ENCODE results near the gene FGF22.

FGF22 gene

GRCh38 chr19:676339-677105 lies 36.8 kb downstream of the FGF22 start, which contains the start of gene FSTL3:
FSTL3 (plus strand) TSS chr19:676392; CDS start chr19:676424, 32 bp downstream.
- Mint-ChIP-seq H3K27me3 (peaks cover 12% of the 10 kb centered on the region), H3K36me3 (peaks cover 3% of the 10 kb centered on the region), H3K4me3 (no peak within 1 kb of the TSS), H3K4me1 (peaks cover 8% of the 10 kb centered on the region), H3K9me3 (no peaks in the 10 kb centered on the region), H3K27ac (no peak within 1 kb of the TSS)
- ATAC-seq (ENCODE audit: low read depth) (no peak), DNase-seq (ENCODE audit: low spot score in 2 of 2) (no peak)

- ATAC-seq (ENCODE audit: low read depth) (no peak), DNase-seq (ENCODE audit: low spot score in 2 of 2) (no peak)
- H3K9me3 Mint-ChIP-seq: no peaks in the 10 kb centered on the region
- peaks cover 12% of the 10 kb centered on the region for H3K27me3 Mint-ChIP-seq
- H3K4me3 Mint-ChIP-seq: no peak overlapping the region
- H3K4me1 Mint-ChIP-seq: peaks cover 8% of the 10 kb centered on the region
- peaks cover 3% of the 10 kb centered on the region for H3K36me3 Mint-ChIP-seq
- no peak overlapping the region for H3K27ac Mint-ChIP-seq
These were observed 37.5 kb downstream of the FGF22 start for GRCh38 chr19:677201-677600.

- H3K4me3 Mint-ChIP-seq: peak overlapping the region; percentile 24
These were observed 38.1 kb downstream of the FGF22 start for GRCh38 chr19:677601-678436.

DNA sequence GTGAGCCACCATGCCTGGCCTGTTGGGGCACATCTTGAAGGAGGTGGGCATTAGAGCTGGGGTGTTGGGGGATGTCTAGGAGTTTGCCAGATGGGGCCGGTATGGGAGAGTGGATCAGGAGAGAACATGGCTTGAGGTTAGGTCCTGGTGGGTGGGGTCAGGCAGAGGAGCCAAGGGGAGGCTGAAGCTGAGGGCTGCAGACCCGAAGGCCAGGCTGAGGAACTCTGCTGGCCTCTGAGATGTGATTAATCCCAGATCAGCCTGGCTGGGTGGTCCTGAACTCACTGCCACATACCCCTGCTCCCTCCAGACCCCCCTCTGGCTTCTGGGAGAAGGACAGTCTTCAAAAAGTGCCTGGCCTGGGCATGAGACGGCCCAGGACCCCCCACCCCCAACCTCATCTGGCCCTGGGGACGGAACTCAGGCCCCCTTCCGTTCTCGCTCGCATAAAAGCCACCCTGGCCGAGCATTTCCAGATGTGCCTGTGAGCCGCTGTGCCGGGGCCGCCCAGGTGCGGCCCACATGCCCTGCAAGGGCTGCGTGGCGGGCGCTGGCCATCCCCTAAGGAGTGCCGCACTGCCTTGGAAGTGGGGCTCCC lies 39.2 kb downstream of the FGF22 start:
- Mint-ChIP-seq H3K27me3 (peaks cover 6% of the 10 kb centered on the region), H3K27ac (no peak overlapping the region), H3K4me3 (peak overlapping the region; percentile 66), H3K4me1 (peaks cover 8% of the 10 kb centered on the region), H3K36me3 (peaks cover under 1% of the 10 kb centered on the region), H3K9me3 (no peaks in the 10 kb centered on the region)
- DNase-seq (ENCODE audit: low spot score in 2 of 2) (no peak), ATAC-seq (ENCODE audit: low read depth) (no peak)

More at GRCh38 chr19:677601-678436, 38.1 kb downstream of the FGF22 start:
- ATAC-seq (ENCODE audit: low read depth) (no peak), DNase-seq (ENCODE audit: low spot score in 2 of 2) (no peak)
- H3K27me3 Mint-ChIP-seq: peaks cover 12% of the 10 kb centered on the region
- H3K4me1 Mint-ChIP-seq: peaks cover 8% of the 10 kb centered on the region
- H3K9me3 Mint-ChIP-seq: no peaks in the 10 kb centered on the region
- no peak overlapping the region for H3K27ac Mint-ChIP-seq
- H3K36me3 Mint-ChIP-seq: peaks cover 3% of the 10 kb centered on the region

GRCh38 chr19:679418-680286 lies 40.0 kb downstream of the FGF22 start:
- ATAC-seq (ENCODE audit: low read depth) (no peak), DNase-seq (ENCODE audit: low spot score in 2 of 2) (no peak)
- Mint-ChIP-seq H3K9me3 (no peaks in the 10 kb centered on the region), H3K27me3 (peaks cover 5% of the 10 kb centered on the region), H3K36me3 (no peaks in the 10 kb centered on the region), H3K4me3 (peak overlapping the region; percentile 66), H3K27ac (no peak overlapping the region), H3K4me1 (peaks cover 8% of the 10 kb centered on the region)

DNA sequence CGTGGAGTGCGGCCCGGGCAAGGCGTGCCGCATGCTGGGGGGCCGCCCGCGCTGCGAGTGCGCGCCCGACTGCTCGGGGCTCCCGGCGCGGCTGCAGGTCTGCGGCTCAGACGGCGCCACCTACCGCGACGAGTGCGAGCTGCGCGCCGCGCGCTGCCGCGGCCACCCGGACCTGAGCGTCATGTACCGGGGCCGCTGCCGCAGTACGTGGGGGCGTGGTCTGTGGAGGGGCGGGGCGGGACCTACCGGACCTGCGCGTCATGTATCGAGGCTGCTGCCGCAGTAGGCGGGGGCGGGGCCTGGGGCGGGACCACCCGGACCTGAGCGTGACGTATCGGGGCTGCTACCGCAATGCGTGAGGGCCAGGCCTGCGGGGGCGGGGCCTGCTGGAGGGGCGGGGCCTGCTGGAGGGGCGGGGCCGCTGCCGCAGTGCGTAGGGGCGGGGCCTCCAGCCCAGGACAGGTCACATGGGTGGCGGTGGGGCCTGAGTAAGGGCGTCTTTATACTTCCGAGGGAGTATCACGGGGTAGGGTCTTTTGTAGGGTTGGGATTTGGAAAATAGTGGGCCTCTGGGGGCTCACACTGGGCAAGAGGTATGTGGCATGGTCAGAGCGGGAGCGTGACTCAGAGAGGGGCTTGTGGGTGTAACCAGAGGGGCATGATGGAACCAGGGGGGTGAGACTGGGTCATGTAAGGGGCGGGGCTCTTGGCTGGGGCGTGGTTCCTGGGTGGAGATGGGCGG lies 40.8 kb downstream of the FGF22 start:
- H3K4me3 Mint-ChIP-seq: peak overlapping the region; percentile 91
- no peaks in the 10 kb centered on the region for H3K36me3 Mint-ChIP-seq
- H3K9me3 Mint-ChIP-seq: no peaks in the 10 kb centered on the region
- peak; percentile 75 for ATAC-seq (ENCODE audit: low read depth)
- peaks cover 5% of the 10 kb centered on the region for H3K4me1 Mint-ChIP-seq
- peak overlapping the region; percentile 94 for H3K27ac Mint-ChIP-seq
- peaks cover 3% of the 10 kb centered on the region for H3K27me3 Mint-ChIP-seq
- peak; percentile 94 to 96 for DNase-seq (ENCODE audit: low spot score in 2 of 2)

DNA sequence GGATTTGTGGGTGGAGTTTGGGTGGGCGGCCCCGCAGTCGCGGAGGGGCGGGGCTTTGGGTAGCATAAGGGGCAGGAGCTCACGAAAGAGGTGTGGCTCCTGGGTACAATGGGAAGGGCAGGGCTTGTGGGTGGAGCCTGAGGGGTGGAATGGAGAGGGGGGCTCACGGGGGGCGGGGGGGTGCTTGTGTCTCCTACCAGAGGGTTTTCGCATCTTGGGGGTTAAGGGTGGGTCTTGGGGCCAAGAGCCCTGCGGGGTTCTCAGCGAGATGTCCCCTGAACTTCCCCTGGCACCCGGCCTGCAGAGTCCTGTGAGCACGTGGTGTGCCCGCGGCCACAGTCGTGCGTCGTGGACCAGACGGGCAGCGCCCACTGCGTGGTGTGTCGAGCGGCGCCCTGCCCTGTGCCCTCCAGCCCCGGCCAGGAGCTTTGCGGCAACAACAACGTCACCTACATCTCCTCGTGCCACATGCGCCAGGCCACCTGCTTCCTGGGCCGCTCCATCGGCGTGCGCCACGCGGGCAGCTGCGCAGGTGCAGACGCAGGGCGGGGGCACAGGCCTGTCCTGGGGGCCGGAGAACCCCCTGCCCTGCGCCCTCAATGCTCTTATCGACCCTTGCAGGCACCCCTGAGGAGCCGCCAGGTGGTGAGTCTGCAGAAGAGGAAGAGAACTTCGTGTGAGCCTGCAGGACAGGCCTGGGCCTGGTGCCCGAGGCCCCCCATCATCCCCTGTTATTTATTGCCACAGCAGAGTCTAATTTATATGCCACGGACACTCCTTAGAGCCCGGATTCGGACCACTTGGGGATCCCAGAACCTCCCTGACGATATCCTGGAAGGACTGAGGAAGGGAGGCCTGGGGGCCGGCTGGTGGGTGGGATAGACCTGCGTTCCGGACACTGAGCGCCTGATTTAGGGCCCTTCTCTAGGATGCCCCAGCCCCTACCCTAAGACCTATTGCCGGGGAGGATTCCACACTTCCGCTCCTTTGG lies 41.6 kb downstream of the FGF22 start:
- peaks cover 5% of the 10 kb centered on the region for H3K4me1 Mint-ChIP-seq
- H3K4me3 Mint-ChIP-seq: peak overlapping the region; percentile 91
- peaks cover 2% of the 10 kb centered on the region for H3K27me3 Mint-ChIP-seq
- H3K36me3 Mint-ChIP-seq: no peaks in the 10 kb centered on the region
- ATAC-seq (ENCODE audit: low read depth): peak; percentile 2
- peaks cover 2% of the 10 kb centered on the region for H3K9me3 Mint-ChIP-seq
- H3K27ac Mint-ChIP-seq: peak overlapping the region; percentile 94
- no peak for DNase-seq (ENCODE audit: low spot score in 2 of 2)

DNA sequence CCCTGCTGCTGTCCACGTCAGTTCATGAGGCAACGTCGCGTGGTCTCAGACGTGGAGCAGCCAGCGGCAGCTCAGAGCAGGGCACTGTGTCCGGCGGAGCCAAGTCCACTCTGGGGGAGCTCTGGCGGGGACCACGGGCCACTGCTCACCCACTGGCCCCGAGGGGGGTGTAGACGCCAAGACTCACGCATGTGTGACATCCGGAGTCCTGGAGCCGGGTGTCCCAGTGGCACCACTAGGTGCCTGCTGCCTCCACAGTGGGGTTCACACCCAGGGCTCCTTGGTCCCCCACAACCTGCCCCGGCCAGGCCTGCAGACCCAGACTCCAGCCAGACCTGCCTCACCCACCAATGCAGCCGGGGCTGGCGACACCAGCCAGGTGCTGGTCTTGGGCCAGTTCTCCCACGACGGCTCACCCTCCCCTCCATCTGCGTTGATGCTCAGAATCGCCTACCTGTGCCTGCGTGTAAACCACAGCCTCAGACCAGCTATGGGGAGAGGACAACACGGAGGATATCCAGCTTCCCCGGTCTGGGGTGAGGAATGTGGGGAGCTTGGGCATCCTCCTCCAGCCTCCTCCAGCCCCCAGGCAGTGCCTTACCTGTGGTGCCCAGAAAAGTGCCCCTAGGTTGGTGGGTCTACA lies 43.1 kb downstream of the FGF22 start:
- DNase-seq (ENCODE audit: low spot score in 2 of 2): no peak
- Mint-ChIP-seq H3K27ac (no peak overlapping the region), H3K36me3 (no peaks in the 10 kb centered on the region), H3K4me3 (no peak overlapping the region), H3K27me3 (peaks cover under 1% of the 10 kb centered on the region), H3K4me1 (peaks cover 5% of the 10 kb centered on the region), H3K9me3 (peaks cover 2% of the 10 kb centered on the region)
- ATAC-seq (ENCODE audit: low read depth): no peak

DNA sequence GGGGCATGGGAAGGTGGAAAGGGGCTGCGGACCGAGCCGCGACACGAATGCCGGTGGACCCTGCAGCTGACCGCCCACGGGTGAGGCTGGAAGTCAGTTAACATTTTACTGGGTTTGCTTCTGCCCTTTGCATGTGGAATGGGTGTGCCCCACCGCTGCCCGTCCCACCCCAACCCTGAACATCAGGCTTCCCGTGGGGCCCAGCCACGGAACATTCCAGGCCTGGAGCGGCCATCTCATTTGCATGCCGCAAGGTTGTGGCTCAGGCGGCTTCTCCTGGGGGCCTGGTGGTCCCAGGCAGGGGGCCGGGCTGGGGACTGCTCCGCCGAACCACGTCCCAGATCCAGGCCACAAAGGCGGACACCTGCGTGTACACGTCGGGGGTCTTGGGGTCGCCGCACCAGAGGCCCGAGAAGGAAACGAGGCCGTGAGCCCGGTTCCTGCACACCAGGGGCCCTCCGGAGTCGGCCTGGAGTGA lies 45.8 kb downstream of the FGF22 start:
- ATAC-seq (ENCODE audit: low read depth) (no peak), DNase-seq (ENCODE audit: low spot score in 2 of 2) (no peak)
- no peak overlapping the region for H3K27ac Mint-ChIP-seq
- no peak overlapping the region for H3K4me3 Mint-ChIP-seq
- peaks cover 6% of the 10 kb centered on the region for H3K27me3 Mint-ChIP-seq
- H3K36me3 Mint-ChIP-seq: no peaks in the 10 kb centered on the region
- H3K4me1 Mint-ChIP-seq: peaks cover 5% of the 10 kb centered on the region
- H3K9me3 Mint-ChIP-seq: peaks cover 2% of the 10 kb centered on the region

- H3K4me1 Mint-ChIP-seq: no peaks in the 10 kb centered on the region
- no peak for DNase-seq (ENCODE audit: low spot score in 2 of 2)
- H3K36me3 Mint-ChIP-seq: no peaks in the 10 kb centered on the region
- no peak for ATAC-seq (ENCODE audit: low read depth)
- H3K27me3 Mint-ChIP-seq: peaks cover 6% of the 10 kb centered on the region
- peaks cover 2% of the 10 kb centered on the region for H3K9me3 Mint-ChIP-seq
- H3K27ac Mint-ChIP-seq: no peak overlapping the region
- H3K4me3 Mint-ChIP-seq: no peak overlapping the region
These were observed 47.1 kb downstream of the FGF22 start for GRCh38 chr19:686589-687297.

DNA sequence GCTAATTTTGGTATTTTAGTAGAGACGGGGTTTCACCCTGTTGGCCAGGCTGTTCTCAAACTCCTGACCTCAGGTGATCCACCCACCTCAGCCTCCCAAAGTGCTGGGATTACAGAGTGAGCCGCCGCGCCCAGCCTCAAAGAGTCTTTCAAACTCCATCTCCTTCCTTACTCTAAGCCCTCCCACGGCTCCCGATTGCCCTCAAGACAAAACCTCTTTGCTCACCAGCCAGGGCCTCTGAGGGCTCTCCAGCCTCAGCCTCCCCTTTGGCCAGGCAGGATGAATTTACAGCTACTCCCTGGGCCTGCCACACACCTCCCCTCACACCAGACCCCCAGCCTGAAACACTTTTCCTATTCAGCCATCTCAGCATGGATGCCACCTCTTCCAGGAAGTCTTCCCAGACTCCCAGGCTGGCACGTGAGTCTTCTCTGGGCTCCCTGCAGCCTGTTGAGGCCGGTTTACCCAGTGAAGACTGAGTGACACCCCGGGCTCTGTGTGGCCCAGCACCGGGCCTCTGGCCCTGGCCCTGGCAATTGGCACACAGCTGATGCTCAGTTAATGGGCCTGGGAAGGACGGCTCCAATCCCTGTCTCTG lies 48.0 kb downstream of the FGF22 start:
- peaks cover 6% of the 10 kb centered on the region for H3K27me3 Mint-ChIP-seq
- no peaks in the 10 kb centered on the region for H3K36me3 Mint-ChIP-seq
- no peaks in the 10 kb centered on the region for H3K4me1 Mint-ChIP-seq
- no peak overlapping the region for H3K27ac Mint-ChIP-seq
- H3K9me3 Mint-ChIP-seq: peaks cover 2% of the 10 kb centered on the region
- no peak for DNase-seq (ENCODE audit: low spot score in 2 of 2)
- no peak overlapping the region for H3K4me3 Mint-ChIP-seq
- no peak for ATAC-seq (ENCODE audit: low read depth)

Measured in memory B cell (primary cell).